ENCODE data around the gene SLC39A2. TPM values are rescaled to one million over a fixed set of nuclear protein-coding genes. Genes with fewer than 3 reads are reported as not detected.

SLC39A2 gene
- total and polyA plus RNA-seq, 9 of the 15 experiments (the other 6 are each of a cell fraction or from before 2014, with no cell fraction given) = 0.06 to 0.09 TPM; not detected in 7

DNA sequence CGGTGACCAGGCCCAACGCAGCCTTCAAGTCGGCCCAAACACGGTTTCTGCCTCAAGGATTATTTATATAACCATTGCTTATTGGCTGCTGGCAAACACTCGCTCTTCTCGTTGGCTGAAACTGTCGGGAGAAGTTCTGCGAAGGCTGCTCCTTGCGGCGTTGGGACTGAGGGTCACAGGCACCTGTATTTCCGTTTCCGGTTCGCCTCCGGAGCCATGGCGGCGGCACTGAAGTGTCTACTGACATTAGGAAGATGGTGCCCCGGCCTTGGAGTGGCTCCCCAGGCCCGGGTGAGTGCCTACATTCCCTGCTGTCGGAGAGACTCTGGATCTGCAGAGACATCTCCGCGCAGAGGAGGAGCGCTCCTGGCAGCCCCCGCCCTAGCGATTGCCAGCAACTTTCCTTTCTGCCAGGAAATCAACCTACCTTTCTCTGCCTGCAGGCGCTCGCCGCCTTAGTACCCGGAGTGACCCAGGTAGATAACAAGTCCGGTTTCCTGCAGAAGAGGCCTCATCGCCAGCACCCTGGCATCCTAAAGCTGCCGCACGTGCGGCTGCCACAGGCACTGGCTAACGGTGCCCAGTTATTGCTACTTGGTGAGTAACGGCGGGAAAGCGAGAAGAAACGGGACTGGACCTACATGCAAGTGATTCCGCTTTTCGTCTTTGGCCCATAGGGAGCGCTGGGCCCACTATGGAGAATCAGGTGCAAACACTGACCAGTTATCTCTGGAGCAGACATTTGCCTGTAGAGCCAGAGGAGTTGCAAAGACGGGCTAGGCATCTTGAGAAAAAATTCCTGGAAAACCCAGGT lies 9.1 kb upstream of the SLC39A2 start, which contains the start of gene METTL17 (continued):
- TF ChIP-seq ZSCAN32 (CRISPR knock-in tag; IDR thresholded peaks at IDR 0.05) (no peak), CBX3 (IDR thresholded peaks at IDR 0.05; ENCODE audit: borderline replicate concordance in 1 of 2, low read length in 2 of 2) (no peak), SETDB1 (IDR thresholded peaks at IDR 0.05; ENCODE audit: low read length) (no peak), HDAC2 (IDR thresholded peaks at IDR 0.05) (peak; percentile 41; the same call in 1 of the 2 replicates), MAFK (IDR thresholded peaks at IDR 0.05; ENCODE audit: low read length) (no peak), HMGN3 (IDR thresholded peaks at IDR 0.05; ENCODE audit: borderline replicate concordance, extremely low read depth, insufficient read length, low read depth, low read length) (no peak), EP400 (IDR thresholded peaks at IDR 0.05) (peak; percentile 57; the same call in 1 of the 2 replicates), TGIF2 (CRISPR knock-in tag; IDR thresholded peaks at IDR 0.05) (0 out of 2 replicates have a peak, but pooled peaks have one; percentile 71), SRSF9 (IDR thresholded peaks at IDR 0.05; ENCODE audit: borderline replicate concordance, low read depth, low read length) (no peak), ZNF143 (CRISPR knock-in tag; IDR thresholded peaks at IDR 0.05) (no peak), ZKSCAN1 (IDR thresholded peaks at IDR 0.05; ENCODE audit: low read depth, low read length) (no peak), ZNF146 (CRISPR knock-in tag; IDR thresholded peaks at IDR 0.05; ENCODE audit: unreplicated experiment) (no peak), ZNF175 (CRISPR knock-in tag; IDR thresholded peaks at IDR 0.05; ENCODE audit: low read depth) (no peak), NEUROD1 (IDR thresholded peaks at IDR 0.05; ENCODE audit: borderline replicate concordance, low read depth, low read length, partially characterized antibody) (peak; percentile 89), SRSF7 (optimal IDR thresholded peaks at IDR 0.05; ENCODE audit: low read depth, low read length) (no peak), KDM4B (IDR thresholded peaks at IDR 0.05; ENCODE audit: borderline replicate concordance in 2 of 2, low read depth in 1 of 2) (peak in 1 of 2 experiments; percentile 85; a peak in 1 of 4 replicates), RFX5 (IDR thresholded peaks at IDR 0.05; ENCODE audit: low read depth, low read length) (no peak)
- TF ChIP-seq, protein P1, sequence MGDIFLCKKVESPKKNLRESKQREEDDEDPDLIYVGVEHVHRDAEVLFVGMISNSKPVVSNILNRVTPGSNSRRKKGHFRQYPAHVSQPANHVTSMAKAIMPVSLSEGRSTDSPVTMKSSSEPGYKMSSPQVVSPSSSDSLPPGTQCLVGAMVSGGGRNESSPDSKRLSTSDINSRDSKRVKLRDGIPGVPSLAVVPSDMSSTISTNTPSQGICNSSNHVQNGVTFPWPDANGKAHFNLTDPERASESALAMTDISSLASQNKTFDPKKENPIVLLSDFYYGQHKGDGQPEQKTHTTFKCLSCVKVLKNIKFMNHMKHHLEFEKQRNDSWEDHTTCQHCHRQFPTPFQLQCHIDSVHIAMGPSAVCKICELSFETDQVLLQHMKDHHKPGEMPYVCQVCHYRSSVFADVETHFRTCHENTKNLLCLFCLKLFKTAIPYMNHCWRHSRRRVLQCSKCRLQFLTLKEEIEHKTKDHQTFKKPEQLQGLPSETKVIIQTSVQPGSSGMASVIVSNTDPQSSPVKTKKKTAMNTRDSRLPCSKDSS (IDR thresholded peaks at IDR 0.05; ENCODE audit: low read depth, partially characterized antibody) = no peak
- TF ChIP-seq, protein P2, sequence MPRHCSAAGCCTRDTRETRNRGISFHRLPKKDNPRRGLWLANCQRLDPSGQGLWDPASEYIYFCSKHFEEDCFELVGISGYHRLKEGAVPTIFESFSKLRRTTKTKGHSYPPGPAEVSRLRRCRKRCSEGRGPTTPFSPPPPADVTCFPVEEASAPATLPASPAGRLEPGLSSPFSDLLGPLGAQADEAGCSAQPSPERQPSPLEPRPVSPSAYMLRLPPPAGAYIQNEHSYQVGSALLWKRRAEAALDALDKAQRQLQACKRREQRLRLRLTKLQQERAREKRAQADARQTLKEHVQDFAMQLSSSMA (CRISPR knock-in tag; IDR thresholded peaks at IDR 0.05) = no peak
- TF ChIP-seq, protein P3, sequence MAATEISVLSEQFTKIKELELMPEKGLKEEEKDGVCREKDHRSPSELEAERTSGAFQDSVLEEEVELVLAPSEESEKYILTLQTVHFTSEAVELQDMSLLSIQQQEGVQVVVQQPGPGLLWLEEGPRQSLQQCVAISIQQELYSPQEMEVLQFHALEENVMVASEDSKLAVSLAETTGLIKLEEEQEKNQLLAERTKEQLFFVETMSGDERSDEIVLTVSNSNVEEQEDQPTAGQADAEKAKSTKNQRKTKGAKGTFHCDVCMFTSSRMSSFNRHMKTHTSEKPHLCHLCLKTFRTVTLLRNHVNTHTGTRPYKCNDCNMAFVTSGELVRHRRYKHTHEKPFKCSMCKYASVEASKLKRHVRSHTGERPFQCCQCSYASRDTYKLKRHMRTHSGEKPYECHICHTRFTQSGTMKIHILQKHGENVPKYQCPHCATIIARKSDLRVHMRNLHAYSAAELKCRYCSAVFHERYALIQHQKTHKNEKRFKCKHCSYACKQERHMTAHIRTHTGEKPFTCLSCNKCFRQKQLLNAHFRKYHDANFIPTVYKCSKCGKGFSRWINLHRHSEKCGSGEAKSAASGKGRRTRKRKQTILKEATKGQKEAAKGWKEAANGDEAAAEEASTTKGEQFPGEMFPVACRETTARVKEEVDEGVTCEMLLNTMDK (IDR thresholded peaks at IDR 0.05; ENCODE audit: borderline replicate concordance, insufficient read depth, low read depth, low read length, poor library complexity, severe bottlenecking) = no peak
- TF ChIP-seq, protein P4, sequence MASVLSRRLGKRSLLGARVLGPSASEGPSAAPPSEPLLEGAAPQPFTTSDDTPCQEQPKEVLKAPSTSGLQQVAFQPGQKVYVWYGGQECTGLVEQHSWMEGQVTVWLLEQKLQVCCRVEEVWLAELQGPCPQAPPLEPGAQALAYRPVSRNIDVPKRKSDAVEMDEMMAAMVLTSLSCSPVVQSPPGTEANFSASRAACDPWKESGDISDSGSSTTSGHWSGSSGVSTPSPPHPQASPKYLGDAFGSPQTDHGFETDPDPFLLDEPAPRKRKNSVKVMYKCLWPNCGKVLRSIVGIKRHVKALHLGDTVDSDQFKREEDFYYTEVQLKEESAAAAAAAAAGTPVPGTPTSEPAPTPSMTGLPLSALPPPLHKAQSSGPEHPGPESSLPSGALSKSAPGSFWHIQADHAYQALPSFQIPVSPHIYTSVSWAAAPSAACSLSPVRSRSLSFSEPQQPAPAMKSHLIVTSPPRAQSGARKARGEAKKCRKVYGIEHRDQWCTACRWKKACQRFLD (CRISPR knock-in tag; IDR thresholded peaks at IDR 0.05) = no peak

Measured in K562 (cell line).